ENCODE data around the gene TRIM2. TPM values are rescaled to one million over a fixed set of nuclear protein-coding genes. Genes with fewer than 3 reads are reported as not detected.

The TRIM2 gene
- total and polyA plus RNA-seq, 2 of the 8 experiments (the other 6 are each of a cell fraction or from before 2014, with no cell fraction given): 34.0 to 59.8 TPM

GRCh38 chr4:153249199-153250041 is 45.2 kb downstream of the TRIM2 start (continued):
- TF ChIP-seq RNF2 (IDR thresholded peaks at IDR 0.05; ENCODE audit: borderline replicate concordance, low read depth, low read length, missing control alignments, poor library complexity, severe bottlenecking) (no peak), POLR2AphosphoS5 (IDR thresholded peaks at IDR 0.05; ENCODE audit: low read depth, low read length) (0 out of 2 replicates have a peak, but pooled peaks have one; percentile 23), POLR2A (IDR thresholded peaks at IDR 0.05; ENCODE audit: control extremely low read depth in 1 of 2, low read depth in 2 of 2, low read length in 2 of 2) (peak in 1 of 2 experiments; percentile 30; a peak in 2 of 3 replicates), HDAC2 (IDR thresholded peaks at IDR 0.05; ENCODE audit: borderline replicate concordance in 1 of 2, low read depth in 2 of 2, low read length in 2 of 2) (0 out of 4 replicates have a peak, but pooled peaks have one; percentile 4 to 6), KDM1A (IDR thresholded peaks at IDR 0.05; ENCODE audit: borderline replicate concordance, low read length) (no peak), TAF7 (optimal IDR thresholded peaks at IDR 0.05; ENCODE audit: borderline replicate concordance, low read depth, low read length) (no peak)
- TF ChIP-seq, protein P1, sequence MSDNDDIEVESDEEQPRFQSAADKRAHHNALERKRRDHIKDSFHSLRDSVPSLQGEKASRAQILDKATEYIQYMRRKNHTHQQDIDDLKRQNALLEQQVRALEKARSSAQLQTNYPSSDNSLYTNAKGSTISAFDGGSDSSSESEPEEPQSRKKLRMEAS (IDR thresholded peaks at IDR 0.05): no peak; the same call in 1 of the 2 replicates
